Spleen (tissue), 11 donors: Measurements from ENCODE around the gene FAHD1. TPM values are rescaled to one million over a fixed set of nuclear protein-coding genes. Genes with fewer than 3 reads are reported as not detected.

Experiments used
- DNase-seq: peaks from one replicate; pipeline ENCODE4 v3.0.0-alpha.2; 2020
- H3K27ac ChIP-seq, 8 donors: fragments of 200-600 bp; sonication (generic) in 7 of 8; 1 replicate in 4 of 8; 2 replicates in 4 of 8; pipeline versions ENCODE4 v1.5.0 to v1.8.0; 2016 to 2021; ENCODE audit warnings: inconsistent platforms in 4 of 8, mild to moderate bottlenecking in 4 of 8, moderate library complexity in 1 of 8
- H3K27me3 ChIP-seq, 7 donors: fragments of 200-600 bp; sonication (generic) in 6 of 7; replicated peaks in 1 of 7; 1 replicate in 4 of 7; 2 replicates in 3 of 7; pipeline versions ENCODE4 v1.5.0 to v1.8.0; 2016 to 2021; ENCODE audit warnings: inconsistent platforms in 3 of 7, mild to moderate bottlenecking in 1 of 7
- H3K36me3 ChIP-seq, 6 donors: fragments of 200-600 bp; sonication (generic) in 5 of 6; 1 replicate in 4 of 6; 2 replicates in 2 of 6; pipeline versions ENCODE4 v1.5.0 to v1.8.0; 2016 to 2021; ENCODE audit warnings: inconsistent platforms in 2 of 6
- H3K4me1 ChIP-seq, 6 donors: fragments of 200-600 bp; sonication (generic) in 5 of 6; 1 replicate in 3 of 6; 2 replicates in 3 of 6; pipeline versions ENCODE4 v1.5.0 to v1.8.0; 2016 to 2021; ENCODE audit warnings: inconsistent platforms in 3 of 6
- H3K4me3 ChIP-seq, 8 donors: fragments of 200-600 bp; sonication (generic) in 7 of 8; 1 replicate in 4 of 8; 2 replicates in 4 of 8; pipeline versions ENCODE4 v1.5.0 to v1.8.0; 2016 to 2021; ENCODE audit warnings: inconsistent platforms in 4 of 8, mild to moderate bottlenecking in 4 of 8, moderate library complexity in 2 of 8
- H3K9me3 ChIP-seq, 8 donors: fragments of 200-600 bp; sonication (generic) in 7 of 8; 1 replicate in 4 of 8; 2 replicates in 4 of 8; pipeline versions ENCODE4 v1.5.0 to v1.8.0; 2016 to 2021; ENCODE audit warnings: inconsistent platforms in 4 of 8
- CTCF ChIP-seq, 11 experiments: fragments of 200-600 bp in 7 of 11; fragments of 450-650 bp in 4 of 11; sonication (generic) in 4 of 11; IDR thresholded peaks in 8 of 11; conservative IDR thresholded peaks in 3 of 11; 1 replicate in 7 of 11; 2 replicates in 4 of 11; pipeline versions ENCODE4 v1.4.0 to v1.8.0; 2016 to 2021; ENCODE audit warnings: antibody characterized with exemption in 11 of 11, inconsistent platforms in 4 of 11, mild to moderate bottlenecking in 1 of 11
- POLR2A ChIP-seq, 3 donors: fragments of 450-650 bp; IDR thresholded peaks; one replicate each; pipeline ENCODE4 v1.5.1; 2017; ENCODE audit warnings: antibody characterized with exemption in 3 of 3, mild to moderate bottlenecking in 1 of 3
- POLR2AphosphoS5 ChIP-seq, 3 donors: sonication (generic); formaldehyde crosslinking; IDR thresholded peaks; one replicate each; pipeline ENCODE4 v1.5.1; 2017; ENCODE audit warnings: antibody characterized with exemption in 3 of 3
- WGBS, 5 donors: extraction: QIAGEN DNeasy Blood & Tissue Kit in 3 of 5; methylation state at CpG; one replicate each; pipeline versions ENCODE4 v1.1.5 to v1.1.7; 2013 to 2018; 5-methylcytosine and 5-hydroxymethylcytosine counted together
- intact Hi-C: fragments of 100-400 bp; cut with DNase I; formaldehyde crosslinking; loops from one replicate; pipeline ENCODE4 v1.15.0; 2023; ENCODE audit warnings: low total_unique reads
- polyA plus RNA-seq, 3 donors: library from polyadenylated mRNA; stranded (reverse); fragments of 200-250 nt; gene quantifications; one replicate each; pipeline ENCODE4 v1.2.1, GENCODE V29; 2013
- total RNA-seq, 7 donors: library from RNA; depleted of rRNA in 3 of 7; stranded (reverse); fragments of >200 nt in 3 of 7; fragmentation: NEBNext Ultra II Directional in 4 of 7; extraction: Animal tissue kit (Norgen Biotek cat#: 25700) in 4 of 7; gene quantifications; one replicate each; pipeline versions ENCODE4 v1.1.0 to v1.2.1, GENCODE V29; 2016 to 2021
- donor health status: healthy with polysubstance abuse.
- donor health status: DM: no; HTN: no; CAD: no; lungs with moderate emphysema.
- donor health status: DM: no; HTN: no; CAD: no.
- donor health status: Bipolar disorder and iron deficiency.
- donor health status: healthy.
- donor health status: DM: no; HTN: no; CAD: no.
- donor health status: DM: yes; HTN: yes; CAD: no.

Gene FAHD1
- total and polyA plus RNA-seq, 10 donors = 9.5 to 34.9 (median 16.6) TPM

- intact Hi-C loops = no loop called here
- H3K4me1 ChIP-seq = peaks cover 31 to 75% (median 56%) of the 10 kb centered on the region in 6 donors
- peak overlapping the region; percentile 63 to 96 (median 91) for H3K27ac ChIP-seq
- TF ChIP-seq CTCF (IDR thresholded peaks at IDR 0.05 in 8 of 11, conservative IDR thresholded peaks at IDR 0.05 in 3 of 11) = peak in 1 of 11 experiments; percentile 9
- no peak for TF ChIP-seq POLR2AphosphoS5 (IDR thresholded peaks at IDR 0.05)
- H3K36me3 ChIP-seq = peaks cover 0 to 38% (median 21%) of the 10 kb centered on the region in 6 donors
- DNase-seq = peak; percentile 93
- peak overlapping the region; percentile 78 to 99 (median 94) for H3K4me3 ChIP-seq
- H3K9me3 ChIP-seq = no peaks in the 10 kb centered on the region
- H3K27me3 ChIP-seq = no peaks in the 10 kb centered on the region
- WGBS, 5 donors = 1% methylated on average over 40 to 96 of the region's 96 CpGs
Observed at GRCh38 chr16:1825864-1826690, 929 bp upstream of the FAHD1 start.

GRCh38 chr16:1828645-1829410 lies 1.8 kb downstream of the FAHD1 start:
- H3K27ac ChIP-seq = no peak overlapping the region
- H3K36me3 ChIP-seq = peaks cover 0 to 23% (median 7%) of the 10 kb centered on the region in 6 donors
- no peaks in the 10 kb centered on the region for H3K27me3 ChIP-seq
- H3K4me1 ChIP-seq = peaks cover 31 to 56% (median 52%) of the 10 kb centered on the region in 6 donors
- 75 to 85% (median 81%) methylated on average over 11 of the region's 11 CpGs for WGBS, 5 donors
- intact Hi-C loops = no loop called here
- H3K4me3 ChIP-seq = peak overlapping the region in 1 of 8 donors; percentile 99
- TF ChIP-seq CTCF (IDR thresholded peaks at IDR 0.05 in 8 of 11, conservative IDR thresholded peaks at IDR 0.05 in 3 of 11) (no peak), POLR2A (IDR thresholded peaks at IDR 0.05) (no peak), POLR2AphosphoS5 (IDR thresholded peaks at IDR 0.05) (no peak)
- DNase-seq = no peak
- H3K9me3 ChIP-seq = no peaks in the 10 kb centered on the region

- H3K4me1 ChIP-seq = peaks cover 27 to 43% (median 39%) of the 10 kb centered on the region in 6 donors
- DNase-seq = no peak
- intact Hi-C loops = no loop called here
- H3K9me3 ChIP-seq = no peaks in the 10 kb centered on the region
- 71 to 90% (median 86%) methylated on average over 3 of the region's 3 CpGs for WGBS, 5 donors
- H3K27me3 ChIP-seq = no peaks in the 10 kb centered on the region
- TF ChIP-seq CTCF (IDR thresholded peaks at IDR 0.05 in 8 of 11, conservative IDR thresholded peaks at IDR 0.05 in 3 of 11) (no peak), POLR2A (IDR thresholded peaks at IDR 0.05) (no peak), POLR2AphosphoS5 (IDR thresholded peaks at IDR 0.05) (no peak)
- H3K27ac ChIP-seq = no peak overlapping the region
- no peak overlapping the region for H3K4me3 ChIP-seq
- peaks cover 0 to 23% (median 7%) of the 10 kb centered on the region in 6 donors for H3K36me3 ChIP-seq
Observed at GRCh38 chr16:1830213-1830612, 3.2 kb downstream of the FAHD1 start.
